ENCODE measurements around the gene FRY.

FRY gene

GRCh38 chr13:32178763-32179162, 147.2 kb downstream of the FRY start:
- TF ChIP-seq YY1 (IDR thresholded peaks at IDR 0.05; ENCODE audit: low read depth) = no peak
- no peak for TF ChIP-seq MAX (IDR thresholded peaks at IDR 0.05)
- no peak for TF ChIP-seq USF1 (IDR thresholded peaks at IDR 0.05)
- TF ChIP-seq ZBTB7A (IDR thresholded peaks at IDR 0.05; ENCODE audit: low read depth) = no peak
- TF ChIP-seq TEAD4 (IDR thresholded peaks at IDR 0.05) = no peak
- TF ChIP-seq RAD21 (IDR thresholded peaks at IDR 0.05; ENCODE audit: low read depth) = no peak
- TF ChIP-seq EGR1 (IDR thresholded peaks at IDR 0.05) = no peak
- TF ChIP-seq CREB1 (IDR thresholded peaks at IDR 0.05; ENCODE audit: low read depth) = no peak
- no peak for TF ChIP-seq REST (IDR thresholded peaks at IDR 0.05; ENCODE audit: low read depth)
- no peak for TF ChIP-seq FOXM1 (IDR thresholded peaks at IDR 0.05; ENCODE audit: borderline replicate concordance, low read depth)
- no peak for TF ChIP-seq NFIC (IDR thresholded peaks at IDR 0.05)
- TF ChIP-seq TAF1 (IDR thresholded peaks at IDR 0.05; ENCODE audit: low read depth) = no peak
- TF ChIP-seq CEBPB (IDR thresholded peaks at IDR 0.05) = no peak
- TF ChIP-seq TCF12 (IDR thresholded peaks at IDR 0.05; ENCODE audit: low read depth) = no peak
- no peak for TF ChIP-seq EP300 (IDR thresholded peaks at IDR 0.05; ENCODE audit: borderline replicate concordance)

- TF ChIP-seq EGR1 (IDR thresholded peaks at IDR 0.05) (no peak), ZBTB7A (IDR thresholded peaks at IDR 0.05; ENCODE audit: low read depth) (no peak), MAX (IDR thresholded peaks at IDR 0.05) (no peak), CEBPB (IDR thresholded peaks at IDR 0.05) (no peak), EP300 (IDR thresholded peaks at IDR 0.05; ENCODE audit: borderline replicate concordance) (no peak), TEAD4 (IDR thresholded peaks at IDR 0.05) (no peak), TCF12 (IDR thresholded peaks at IDR 0.05; ENCODE audit: low read depth) (no peak), FOXM1 (IDR thresholded peaks at IDR 0.05; ENCODE audit: borderline replicate concordance, low read depth) (no peak)
Observed at GRCh38 chr13:32179708-32180107, 148.1 kb downstream of the FRY start.

- no peak for TF ChIP-seq TCF12 (IDR thresholded peaks at IDR 0.05; ENCODE audit: low read depth)
- TF ChIP-seq MAX (IDR thresholded peaks at IDR 0.05) = no peak
- TF ChIP-seq TAF1 (IDR thresholded peaks at IDR 0.05; ENCODE audit: low read depth) = no peak
- no peak for TF ChIP-seq FOXM1 (IDR thresholded peaks at IDR 0.05; ENCODE audit: borderline replicate concordance, low read depth)
- no peak for TF ChIP-seq EGR1 (IDR thresholded peaks at IDR 0.05)
- TF ChIP-seq TEAD4 (IDR thresholded peaks at IDR 0.05) = no peak
- no peak for TF ChIP-seq CEBPB (IDR thresholded peaks at IDR 0.05)
- no peak for TF ChIP-seq USF1 (IDR thresholded peaks at IDR 0.05)
- TF ChIP-seq EP300 (IDR thresholded peaks at IDR 0.05; ENCODE audit: borderline replicate concordance) = no peak
- TF ChIP-seq REST (IDR thresholded peaks at IDR 0.05; ENCODE audit: low read depth) = no peak
- TF ChIP-seq CREB1 (IDR thresholded peaks at IDR 0.05; ENCODE audit: low read depth) = no peak
- no peak for TF ChIP-seq ZBTB7A (IDR thresholded peaks at IDR 0.05; ENCODE audit: low read depth)
- TF ChIP-seq YY1 (IDR thresholded peaks at IDR 0.05; ENCODE audit: low read depth) = no peak
- no peak for TF ChIP-seq NFIC (IDR thresholded peaks at IDR 0.05)
- TF ChIP-seq RAD21 (IDR thresholded peaks at IDR 0.05; ENCODE audit: low read depth) = no peak
Observed at GRCh38 chr13:32187651-32188050, 156.1 kb downstream of the FRY start.

- TF ChIP-seq FOXM1 (IDR thresholded peaks at IDR 0.05; ENCODE audit: borderline replicate concordance, low read depth) = no peak
- no peak for TF ChIP-seq NFIC (IDR thresholded peaks at IDR 0.05)
- TF ChIP-seq CREB1 (IDR thresholded peaks at IDR 0.05; ENCODE audit: low read depth) = no peak
- no peak for TF ChIP-seq ZBTB7A (IDR thresholded peaks at IDR 0.05; ENCODE audit: low read depth)
- no peak for TF ChIP-seq USF1 (IDR thresholded peaks at IDR 0.05)
- TF ChIP-seq TEAD4 (IDR thresholded peaks at IDR 0.05) = no peak
- no peak for TF ChIP-seq TCF12 (IDR thresholded peaks at IDR 0.05; ENCODE audit: low read depth)
- no peak for TF ChIP-seq REST (IDR thresholded peaks at IDR 0.05; ENCODE audit: low read depth)
- no peak for TF ChIP-seq RAD21 (IDR thresholded peaks at IDR 0.05; ENCODE audit: low read depth)
- no peak for TF ChIP-seq CEBPB (IDR thresholded peaks at IDR 0.05)
- TF ChIP-seq MAX (IDR thresholded peaks at IDR 0.05) = no peak
- no peak for TF ChIP-seq EGR1 (IDR thresholded peaks at IDR 0.05)
- no peak for TF ChIP-seq YY1 (IDR thresholded peaks at IDR 0.05; ENCODE audit: low read depth)
- TF ChIP-seq TAF1 (IDR thresholded peaks at IDR 0.05; ENCODE audit: low read depth) = no peak
- no peak for TF ChIP-seq EP300 (IDR thresholded peaks at IDR 0.05; ENCODE audit: borderline replicate concordance)
Observed at GRCh38 chr13:32191452-32191998, 160.0 kb downstream of the FRY start.
